Upper lobe of right lung (tissue), 1 donor: ENCODE measurements around the gene ZBTB7A. TPM values are rescaled to one million over a fixed set of nuclear protein-coding genes. Genes with fewer than 3 reads are reported as not detected.
A peak's percentile ranks its signal among the peaks of the same experiment; 100 is the strongest.

Source experiments
- ATAC-seq: fragments of 200-7000 bp; cut with Tn5 transposase; one replicate; pipeline ENCODE4 v1.9.1; 2020; ENCODE audit warnings: mild to moderate bottlenecking, moderate library complexity
- DNase-seq: peaks from one replicate; pipeline ENCODE4 v3.0.0-alpha.2; 2020
- H3K27ac ChIP-seq: fragments of 200-600 bp; one replicate; pipeline ENCODE4 v1.8.0; 2022
- H3K27me3 ChIP-seq: fragments of 200-600 bp; one replicate; pipeline ENCODE4 v1.8.0; 2022; ENCODE audit warnings: mild to moderate bottlenecking
- H3K36me3 ChIP-seq: fragments of 200-600 bp; one replicate; pipeline ENCODE4 v1.8.0; 2022
- H3K4me1 ChIP-seq: fragments of 200-600 bp; one replicate; pipeline ENCODE4 v1.8.0; 2022
- H3K4me3 ChIP-seq: fragments of 200-600 bp; one replicate; pipeline ENCODE4 v1.8.0; 2022; ENCODE audit warnings: mild to moderate bottlenecking
- H3K9me3 ChIP-seq: fragments of 200-600 bp; one replicate; pipeline ENCODE4 v1.8.0; 2022
- CTCF ChIP-seq: fragments of 200-600 bp; IDR thresholded peaks from one replicate; pipeline ENCODE4 v1.8.0; 2022; ENCODE audit warnings: antibody characterized with exemption
- intact Hi-C: fragments of 100-400 bp; cut with DNase I; formaldehyde crosslinking; loops from one replicate; pipeline ENCODE4 v1.11.0; 2022
- total RNA-seq: library from RNA; stranded (reverse); fragmentation: NEBNext Ultra II Directional; extraction: Animal tissue kit (Norgen Biotek cat#: 25700); gene quantifications from one replicate; pipeline ENCODE4 v1.2.1, GENCODE V29; 2021
- donor health status: DM: no; HTN: yes; CAD: no; lungs with severe emphysema.

ZBTB7A gene
- total RNA-seq, 1 donor from 2014 or later: 54.3 TPM

DNA sequence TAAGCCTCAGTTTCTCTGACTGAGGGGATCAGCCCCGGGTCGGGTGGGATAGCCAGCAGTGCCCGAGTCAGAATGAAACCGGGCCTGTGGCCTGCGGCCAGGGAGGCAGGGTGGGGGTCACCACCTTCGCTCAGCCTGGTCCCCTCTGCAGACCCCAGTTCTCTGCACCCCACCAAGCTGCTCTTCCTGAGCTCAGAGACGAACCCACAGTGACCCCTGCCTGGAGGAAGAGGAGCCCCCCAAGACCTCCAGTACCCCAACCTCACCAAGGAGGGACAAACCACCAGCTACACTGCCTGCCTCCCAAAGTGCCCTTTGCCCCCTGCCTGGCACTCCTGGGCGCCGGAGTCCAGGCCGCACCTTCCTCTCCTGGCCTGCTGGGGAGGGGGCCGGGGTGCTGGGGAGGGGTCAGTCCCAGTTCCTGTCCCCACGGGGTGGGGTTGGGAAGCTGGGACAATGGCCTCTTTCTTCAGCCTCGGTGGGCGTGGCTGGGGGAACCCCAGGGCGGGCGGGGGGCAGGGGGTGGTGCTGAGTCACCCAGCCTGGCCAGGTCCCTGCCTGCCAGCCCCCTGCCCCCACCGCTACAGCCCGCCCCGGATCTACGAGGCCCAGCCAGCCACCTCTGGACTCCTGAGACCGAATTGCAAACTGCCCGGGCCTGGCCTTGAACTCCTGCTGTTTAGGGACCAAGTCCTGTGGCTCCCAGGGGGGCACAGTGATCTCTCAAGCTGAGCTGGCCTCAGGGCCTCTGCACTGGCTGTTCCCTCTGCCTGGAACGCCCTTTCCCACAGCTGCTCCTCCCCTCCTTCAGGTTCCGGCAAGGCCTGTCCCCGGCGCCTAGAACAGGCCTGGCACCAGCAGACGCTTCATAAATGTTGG is 14.3 kb downstream of the ZBTB7A start:
- peak overlapping the region; percentile 60 for H3K27ac ChIP-seq
- H3K9me3 ChIP-seq: no peaks in the 10 kb centered on the region
- DNase-seq (peak; percentile 78), ATAC-seq (peak; percentile 49)
- no peaks in the 10 kb centered on the region for H3K27me3 ChIP-seq
- H3K4me1 ChIP-seq: peaks cover 25% of the 10 kb centered on the region
- TF ChIP-seq CTCF: no peak
- intact Hi-C loops: no loop called here
- peaks cover 60% of the 10 kb centered on the region for H3K36me3 ChIP-seq
- peak overlapping the region; percentile 21 for H3K4me3 ChIP-seq

DNA sequence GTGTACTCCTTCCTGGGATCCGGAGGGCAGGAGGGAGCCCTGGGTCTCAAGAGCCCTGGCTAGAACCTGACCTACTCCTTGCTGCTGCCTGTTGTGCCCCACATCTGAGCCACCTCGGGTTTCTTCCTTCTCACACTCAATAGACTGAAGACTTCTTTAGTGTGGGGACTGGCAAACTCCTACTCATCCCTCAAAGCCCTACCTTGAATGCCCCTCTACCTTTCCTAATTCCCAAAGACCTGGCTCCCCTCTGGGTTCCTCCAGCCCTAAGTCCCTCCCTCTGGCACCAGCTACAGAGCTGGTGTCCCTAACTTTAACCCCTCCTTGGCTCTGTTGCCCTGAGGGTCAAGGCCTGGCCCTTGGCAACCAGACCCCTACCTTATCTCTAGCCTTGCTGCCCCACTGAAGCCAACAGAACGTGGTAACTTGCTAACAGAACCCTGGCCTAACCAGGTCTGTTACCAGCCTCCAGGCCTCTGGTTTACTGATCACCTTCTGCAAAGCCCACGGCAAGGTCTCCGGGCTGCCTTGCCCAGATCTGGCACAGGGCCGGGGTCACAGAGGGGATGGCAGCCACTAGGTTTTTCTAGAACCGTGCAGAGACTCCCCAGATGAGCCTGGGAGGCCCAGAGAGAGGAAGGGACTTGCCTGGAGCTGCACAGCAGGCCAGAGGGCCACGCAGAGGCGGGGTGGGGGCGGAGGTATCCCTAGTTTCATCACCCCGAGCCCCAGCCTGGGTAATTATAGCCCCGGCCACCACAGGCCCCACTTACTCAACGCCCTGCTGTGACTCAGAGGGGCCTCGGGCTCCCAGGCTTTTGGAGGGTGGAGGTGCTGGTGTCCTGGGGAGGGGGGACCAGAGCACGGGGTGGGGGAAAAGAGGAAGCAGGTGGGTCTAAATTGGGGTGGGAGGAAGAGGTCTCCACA is 15.3 kb downstream of the ZBTB7A start:
- Histone ChIP-seq H3K27me3 (no peaks in the 10 kb centered on the region), H3K4me1 (peaks cover 24% of the 10 kb centered on the region), H3K36me3 (peaks cover 69% of the 10 kb centered on the region), H3K27ac (peak overlapping the region; percentile 60), H3K4me3 (no peak overlapping the region), H3K9me3 (no peaks in the 10 kb centered on the region)
- intact Hi-C loops: no loop called here
- TF ChIP-seq CTCF: no peak
- peak; percentile 88 for DNase-seq
- peak; percentile 79 for ATAC-seq

GRCh38 chr19:4049432-4049831 is 17.3 kb downstream of the ZBTB7A start:
- Histone ChIP-seq H3K4me1 (peaks cover 24% of the 10 kb centered on the region), H3K36me3 (peaks cover 78% of the 10 kb centered on the region), H3K27me3 (no peaks in the 10 kb centered on the region), H3K9me3 (no peaks in the 10 kb centered on the region), H3K4me3 (no peak overlapping the region), H3K27ac (no peak overlapping the region)
- no peak for TF ChIP-seq CTCF
- DNase-seq (no peak), ATAC-seq (no peak)
- intact Hi-C loops: no loop called here

GRCh38 chr19:4046946-4047683 is 19.6 kb downstream of the ZBTB7A start:
- Histone ChIP-seq H3K27me3 (no peaks in the 10 kb centered on the region), H3K27ac (no peak overlapping the region), H3K4me1 (peaks cover 19% of the 10 kb centered on the region), H3K9me3 (no peaks in the 10 kb centered on the region), H3K36me3 (peaks cover 55% of the 10 kb centered on the region), H3K4me3 (no peak overlapping the region)
- DNase-seq (no peak), ATAC-seq (no peak)
- TF ChIP-seq CTCF: no peak
- intact Hi-C loops: no loop called here

DNA sequence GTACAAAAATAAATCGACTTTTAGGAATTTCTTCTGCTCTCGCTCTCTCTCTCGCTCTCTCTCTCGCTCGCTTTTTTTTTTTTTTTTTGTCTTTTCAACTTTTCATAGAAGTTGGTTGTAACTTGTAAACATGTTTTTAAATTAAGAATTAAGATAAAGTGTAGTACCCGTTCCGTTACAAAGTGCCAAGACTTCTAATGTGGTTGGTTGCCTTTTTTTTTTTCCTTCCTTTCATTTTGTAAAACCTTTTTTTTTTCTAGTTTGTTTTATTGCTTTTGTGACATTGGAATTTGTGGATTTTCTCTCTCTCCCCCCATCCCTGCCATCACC is 20.4 kb downstream of the ZBTB7A start:
- no peak for TF ChIP-seq CTCF
- Histone ChIP-seq H3K4me1 (peaks cover 12% of the 10 kb centered on the region), H3K9me3 (no peaks in the 10 kb centered on the region), H3K4me3 (no peak overlapping the region), H3K27ac (no peak overlapping the region), H3K27me3 (no peaks in the 10 kb centered on the region), H3K36me3 (peaks cover 47% of the 10 kb centered on the region)
- no peak for DNase-seq
- no peak for ATAC-seq
- intact Hi-C loops: no loop called here
